Esophagus squamous epithelium (tissue), 5 donors: ENCODE data around the gene MLH3. TPM values are rescaled to one million over a fixed set of nuclear protein-coding genes. Genes with fewer than 3 reads are reported as not detected.

Source experiments
- DNase-seq: peaks from one replicate; lab custom pipeline; 2025; lab: John Stamatoyannopoulos, UW
- H3K27ac ChIP-seq, 4 donors: fragments of 200-600 bp; sonication (generic); one replicate each; pipeline ENCODE4 v1.5.1; 2016 to 2019; ENCODE audit warnings: mild to moderate bottlenecking in 1 of 4
- H3K27me3 ChIP-seq, 4 donors: fragments of 200-600 bp; sonication (generic); 1 replicate in 3 of 4; 2 replicates in 1 of 4; pipeline versions ENCODE4 v1.5.1 to v1.6.0; 2017 to 2021; ENCODE audit warnings: antibody characterized with exemption in 1 of 4
- H3K36me3 ChIP-seq, 3 donors: fragments of 200-600 bp; sonication (generic); one replicate each; pipeline ENCODE4 v1.5.1; 2016 to 2019
- H3K4me1 ChIP-seq, 3 donors: fragments of 200-600 bp; sonication (generic); one replicate each; pipeline ENCODE4 v1.5.1; 2017 to 2019
- H3K4me3 ChIP-seq, 4 donors: fragments of 200-600 bp; sonication (generic); 1 replicate in 3 of 4; 2 replicates in 1 of 4; pipeline ENCODE4 v1.5.1; 2016 to 2019; ENCODE audit warnings: mild to moderate bottlenecking in 2 of 4, moderate library complexity in 1 of 4
- H3K9me3 ChIP-seq, 3 donors: fragments of 200-600 bp; sonication (generic); one replicate each; pipeline ENCODE4 v1.5.1; 2016 to 2019
- POLR2A ChIP-seq, 4 donors: fragments of 450-650 bp; IDR thresholded peaks; one replicate each; pipeline ENCODE4 v1.6.1; 2017; ENCODE audit warnings: antibody characterized with exemption in 4 of 4, mild to moderate bottlenecking in 4 of 4, moderate library complexity in 3 of 4
- WGBS, 2 donors: methylation state at CpG; one replicate each; pipeline ENCODE4 v1.1.5; 2018; 5-methylcytosine and 5-hydroxymethylcytosine counted together
- intact Hi-C: fragments of 100-400 bp; cut with DNase I; formaldehyde crosslinking; loops from one replicate; pipeline ENCODE4 v1.15.0; 2022
- total RNA-seq, 4 donors: library from RNA; depleted of rRNA; stranded (reverse); fragments of >200 nt; gene quantifications; one replicate each; pipeline ENCODE4 v1.1.0, GENCODE V29; 2016
- TF ChIP-seq, protein P1 (sequence below), 6 experiments: fragments of 450-650 bp in 4 of 6; fragments of 200-600 bp in 2 of 6; sonication (generic) in 2 of 6; IDR thresholded peaks; one replicate each; pipeline ENCODE4 v1.5.1; 2016 to 2019; ENCODE audit warnings: antibody characterized with exemption in 6 of 6, mild to moderate bottlenecking in 4 of 6, moderate library complexity in 4 of 6
- donor health status: DM: yes; HTN: yes; CAD: no.

Gene MLH3
- total RNA-seq, 4 donors from 2014 or later = 8.4 to 39.7 (median 11.0) TPM

DNA sequence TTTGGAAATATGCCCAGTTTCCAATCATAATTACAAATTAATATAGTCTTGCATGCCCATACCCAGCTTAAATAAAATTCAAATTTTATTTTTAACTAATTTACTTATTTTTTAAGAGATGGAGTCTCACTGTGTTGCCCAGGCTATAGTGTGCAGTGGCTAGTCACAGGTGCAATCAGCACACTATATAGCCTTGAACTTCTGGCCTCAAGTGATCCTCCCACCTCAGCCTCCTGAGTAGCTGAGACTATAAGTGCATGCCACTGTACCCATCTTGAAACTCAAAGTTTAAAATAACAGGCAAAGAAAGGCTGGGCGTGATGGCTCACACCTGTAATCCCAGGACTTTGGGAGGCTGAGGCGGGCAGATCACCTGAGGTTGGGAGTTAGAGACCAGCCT lies 10.3 kb downstream of the MLH3 start:
- no peaks in the 10 kb centered on the region for H3K9me3 ChIP-seq
- peaks cover 5 to 64% (median 10%) of the 10 kb centered on the region in 3 donors for H3K36me3 ChIP-seq
- intact Hi-C loops = no loop called here
- no peak overlapping the region for H3K4me3 ChIP-seq
- DNase-seq = no peak
- peak overlapping the region in 1 of 4 donors; percentile 38 for H3K27ac ChIP-seq
- peaks cover 0 to 39% (median 5%) of the 10 kb centered on the region in 3 donors for H3K4me1 ChIP-seq
- WGBS, 2 donors = 95% methylated on average over 2 of the region's 2 CpGs; no CpG with 5 or more reads in 1 of the 2 donors
- TF ChIP-seq POLR2A (IDR thresholded peaks at IDR 0.05) = no peak
- TF ChIP-seq, protein P1, sequence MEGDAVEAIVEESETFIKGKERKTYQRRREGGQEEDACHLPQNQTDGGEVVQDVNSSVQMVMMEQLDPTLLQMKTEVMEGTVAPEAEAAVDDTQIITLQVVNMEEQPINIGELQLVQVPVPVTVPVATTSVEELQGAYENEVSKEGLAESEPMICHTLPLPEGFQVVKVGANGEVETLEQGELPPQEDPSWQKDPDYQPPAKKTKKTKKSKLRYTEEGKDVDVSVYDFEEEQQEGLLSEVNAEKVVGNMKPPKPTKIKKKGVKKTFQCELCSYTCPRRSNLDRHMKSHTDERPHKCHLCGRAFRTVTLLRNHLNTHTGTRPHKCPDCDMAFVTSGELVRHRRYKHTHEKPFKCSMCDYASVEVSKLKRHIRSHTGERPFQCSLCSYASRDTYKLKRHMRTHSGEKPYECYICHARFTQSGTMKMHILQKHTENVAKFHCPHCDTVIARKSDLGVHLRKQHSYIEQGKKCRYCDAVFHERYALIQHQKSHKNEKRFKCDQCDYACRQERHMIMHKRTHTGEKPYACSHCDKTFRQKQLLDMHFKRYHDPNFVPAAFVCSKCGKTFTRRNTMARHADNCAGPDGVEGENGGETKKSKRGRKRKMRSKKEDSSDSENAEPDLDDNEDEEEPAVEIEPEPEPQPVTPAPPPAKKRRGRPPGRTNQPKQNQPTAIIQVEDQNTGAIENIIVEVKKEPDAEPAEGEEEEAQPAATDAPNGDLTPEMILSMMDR (IDR thresholded peaks at IDR 0.05) = no peak
- no peaks in the 10 kb centered on the region for H3K27me3 ChIP-seq

DNA sequence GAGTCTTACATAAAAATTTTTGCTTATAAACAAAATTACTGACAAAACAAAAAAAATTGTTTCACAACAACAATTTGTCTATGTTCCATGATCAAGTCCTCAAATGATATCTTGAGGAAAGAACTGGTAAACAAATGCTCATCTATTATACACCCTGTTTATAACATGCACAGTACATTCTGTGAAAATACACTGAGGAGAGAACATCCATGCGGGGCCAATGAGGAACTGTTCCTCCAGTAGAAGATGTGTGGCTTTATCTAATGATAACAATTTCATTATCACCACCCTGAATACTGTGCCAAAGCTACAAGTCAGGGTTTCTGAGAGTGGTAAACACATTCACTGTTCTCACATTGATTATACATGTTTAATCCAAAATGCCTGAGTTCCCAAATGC lies 10.8 kb downstream of the MLH3 start:
- H3K27ac ChIP-seq = peak overlapping the region in 1 of 4 donors; percentile 38
- H3K4me3 ChIP-seq = no peak overlapping the region
- peaks cover 0 to 35% (median 2%) of the 10 kb centered on the region in 3 donors for H3K4me1 ChIP-seq

DNA sequence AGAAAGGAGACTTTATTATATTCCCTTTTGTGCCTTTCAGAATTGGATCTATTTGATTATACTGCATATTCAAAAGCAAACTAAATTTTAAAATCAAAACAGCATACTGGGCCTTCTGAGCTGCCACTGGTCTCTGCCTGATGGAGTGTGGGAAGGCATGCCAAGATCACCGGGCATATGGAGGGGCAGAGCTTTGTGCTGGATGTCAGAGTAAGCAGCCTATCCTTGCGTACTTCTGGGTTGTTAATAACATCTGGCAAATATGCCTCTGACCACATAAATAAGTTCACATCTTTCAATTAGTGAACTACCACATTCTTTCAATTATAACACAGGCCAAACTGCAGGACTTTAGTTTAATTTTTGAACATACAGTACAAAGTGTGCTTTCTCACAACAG lies 18.3 kb downstream of the MLH3 start:
- H3K27me3 ChIP-seq = no peaks in the 10 kb centered on the region
- TF ChIP-seq, protein P1 (IDR thresholded peaks at IDR 0.05) = no peak
- no peak for TF ChIP-seq POLR2A (IDR thresholded peaks at IDR 0.05)
- intact Hi-C loops = no loop called here
- H3K4me1 ChIP-seq = no peaks in the 10 kb centered on the region
- no peak overlapping the region for H3K4me3 ChIP-seq
- peaks cover 0 to 94% (median 20%) of the 10 kb centered on the region in 3 donors for H3K36me3 ChIP-seq
- DNase-seq = no peak
- 90 to 91% methylated on average over 2 of the region's 2 CpGs for WGBS, 2 donors
- no peak overlapping the region for H3K27ac ChIP-seq
- no peaks in the 10 kb centered on the region for H3K9me3 ChIP-seq

More for the DNA sequence above, 10.8 kb downstream of the MLH3 start:
- intact Hi-C loops = no loop called here
- no peaks in the 10 kb centered on the region for H3K9me3 ChIP-seq
- H3K36me3 ChIP-seq = peaks cover 5 to 68% (median 10%) of the 10 kb centered on the region in 3 donors
- no peaks in the 10 kb centered on the region for H3K27me3 ChIP-seq
- DNase-seq = no peak
- WGBS, 2 donors = 70 to 85% methylated on average over 1 of the region's 1 CpG
- TF ChIP-seq POLR2A (IDR thresholded peaks at IDR 0.05) = no peak
- TF ChIP-seq, protein P1 (IDR thresholded peaks at IDR 0.05) = no peak

DNA sequence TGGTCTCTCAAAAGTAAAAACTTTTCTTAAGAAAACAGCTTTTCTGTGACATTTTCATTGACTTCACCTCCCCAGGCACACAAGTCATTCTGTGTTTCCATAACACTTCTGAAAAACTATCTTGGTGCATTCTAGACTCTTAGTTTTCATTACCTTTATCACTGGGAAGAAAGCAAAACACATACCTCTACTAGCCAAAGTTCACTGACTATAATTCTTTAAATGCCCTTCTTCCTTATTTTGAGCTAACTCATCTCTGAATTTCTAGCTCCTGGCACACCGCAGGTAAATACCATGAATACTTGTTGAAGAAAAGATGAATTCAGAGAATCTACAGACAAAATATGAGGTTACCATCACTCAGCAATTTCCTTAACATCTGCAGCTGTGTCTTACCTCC lies 21.1 kb downstream of the MLH3 start:
- WGBS, 2 donors = 0% methylated on average over 1 of the region's 1 CpG
- no peak overlapping the region for H3K27ac ChIP-seq
- intact Hi-C loops = no loop called here
- no peaks in the 10 kb centered on the region for H3K27me3 ChIP-seq
- DNase-seq = no peak
- H3K36me3 ChIP-seq = peaks cover 0 to 92% (median 16%) of the 10 kb centered on the region in 3 donors
- H3K9me3 ChIP-seq = no peaks in the 10 kb centered on the region
- TF ChIP-seq POLR2A (IDR thresholded peaks at IDR 0.05) = no peak
- TF ChIP-seq, protein P1 (IDR thresholded peaks at IDR 0.05) = no peak
- H3K4me1 ChIP-seq = peaks cover 0 to 2% (median 0%) of the 10 kb centered on the region in 3 donors
- no peak overlapping the region for H3K4me3 ChIP-seq

DNA sequence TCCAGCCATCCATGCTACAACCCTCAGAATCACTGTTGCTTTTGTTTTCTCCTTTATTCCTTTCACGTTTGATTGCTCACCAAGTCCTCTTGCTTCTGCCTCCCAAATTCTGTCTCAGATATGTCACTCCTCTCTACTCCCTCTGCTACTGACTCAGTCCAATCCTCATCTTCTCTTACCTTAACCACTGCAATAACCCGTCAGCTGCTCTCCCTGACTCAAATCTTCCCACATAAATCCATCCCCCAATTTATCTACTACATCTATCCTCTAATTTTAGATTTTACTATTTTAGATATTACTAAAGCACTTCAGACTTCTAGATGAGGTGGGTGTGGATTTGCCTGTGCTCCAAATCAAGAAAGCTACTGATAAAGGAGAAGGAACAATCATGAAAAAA lies 25.4 kb downstream of the MLH3 start:
- no peak overlapping the region for H3K27ac ChIP-seq
- no peaks in the 10 kb centered on the region for H3K9me3 ChIP-seq
- no peaks in the 10 kb centered on the region for H3K27me3 ChIP-seq
- peaks cover 0 to 97% (median 5%) of the 10 kb centered on the region in 3 donors for H3K36me3 ChIP-seq
- WGBS, 2 donors = 91% methylated on average over 2 of the region's 2 CpGs
- H3K4me3 ChIP-seq = no peak overlapping the region
- peaks cover 0 to 4% (median 0%) of the 10 kb centered on the region in 3 donors for H3K4me1 ChIP-seq
- intact Hi-C loops = no loop called here
- DNase-seq = no peak
- TF ChIP-seq, protein P1 (IDR thresholded peaks at IDR 0.05) = no peak
- TF ChIP-seq POLR2A (IDR thresholded peaks at IDR 0.05) = no peak
